Measurements from ENCODE around the gene KCTD19.
A peak's percentile ranks its signal among the peaks of the same experiment; 100 is the strongest.

The KCTD19 gene

DNA sequence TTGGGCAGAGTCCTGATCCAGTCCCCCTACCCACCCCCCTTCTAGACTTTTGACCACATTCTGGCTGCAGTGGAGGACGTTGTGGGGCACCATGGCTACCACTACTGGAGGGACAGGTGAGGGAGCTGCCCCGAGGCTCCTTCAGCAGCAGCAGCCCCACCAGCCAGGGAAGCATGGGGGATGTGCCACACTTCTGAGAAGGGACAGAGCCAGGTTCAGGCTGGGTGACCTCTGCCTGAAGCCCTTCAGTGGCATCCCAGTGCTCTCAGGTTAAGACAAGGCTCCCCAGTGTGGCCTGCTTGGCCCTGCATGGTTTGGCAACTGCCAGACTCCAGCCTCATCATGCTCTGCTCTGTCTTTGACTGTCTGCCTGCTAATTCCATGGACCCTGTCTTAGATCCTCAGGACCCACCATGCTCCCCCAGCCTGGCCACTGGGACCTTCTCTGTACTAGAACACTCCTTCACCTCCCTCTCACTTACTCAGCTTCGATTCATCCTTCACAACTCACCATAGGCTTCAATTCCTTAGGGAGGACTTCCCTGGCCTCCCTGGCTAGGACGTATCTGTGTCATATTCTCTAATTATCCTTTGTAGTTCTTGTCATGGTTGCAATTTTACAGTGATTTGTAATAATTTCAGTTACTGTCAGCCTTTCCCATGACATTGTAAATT lies 68.9 kb downstream of the KCTD19 start:
- DNase-seq, result no peak

DNA sequence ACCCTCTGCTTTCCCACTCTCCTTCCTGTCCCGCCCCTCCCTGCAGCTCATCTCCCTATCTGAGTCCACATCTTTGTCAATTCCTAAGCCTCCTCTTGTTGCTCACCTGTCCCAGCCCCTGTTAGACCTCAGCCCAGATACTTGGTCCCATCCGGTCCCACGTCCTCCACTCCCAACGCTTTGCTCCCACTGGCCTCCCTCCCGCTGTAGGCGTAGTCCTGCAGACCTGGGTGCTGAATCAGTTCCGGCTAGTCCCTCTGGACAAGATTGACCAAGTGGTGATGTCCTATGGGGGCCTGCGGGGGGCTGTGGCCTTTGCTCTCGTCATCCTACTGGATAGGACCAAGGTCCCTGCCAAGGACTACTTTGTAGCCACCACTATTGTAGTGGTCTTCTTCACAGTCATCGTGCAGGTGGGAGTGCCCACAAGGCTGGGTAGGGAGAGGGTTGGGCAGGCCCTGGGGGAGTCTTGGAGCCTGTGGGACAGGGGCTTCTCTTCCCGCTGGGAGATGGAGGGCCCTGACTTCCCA lies 69.8 kb downstream of the KCTD19 start:
- DNase-seq, result no peak

GRCh38 chr16:67255553-67256221 lies 70.9 kb downstream of the KCTD19 start:
- no peak for DNase-seq

GRCh38 chr16:67254801-67255552 lies 71.6 kb downstream of the KCTD19 start:
- DNase-seq, result no peak

GRCh38 chr16:67252609-67253497 lies 73.7 kb downstream of the KCTD19 start:
- no peak for DNase-seq

DNA sequence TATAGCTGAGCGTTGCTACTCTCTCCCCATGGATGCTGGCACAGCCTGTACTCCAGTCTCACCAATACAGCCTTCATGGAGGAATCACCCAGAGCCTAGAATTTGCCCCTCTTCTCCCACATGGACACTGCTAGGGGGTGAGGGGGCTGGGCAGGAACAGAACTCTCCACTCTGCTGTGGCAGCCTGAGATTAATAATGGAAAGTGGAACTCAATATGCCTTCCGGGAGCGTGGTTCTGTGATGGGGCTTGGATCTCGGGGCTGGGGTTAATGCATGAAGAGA lies 76.6 kb downstream of the KCTD19 start:
- DNase-seq, result no peak

DNA sequence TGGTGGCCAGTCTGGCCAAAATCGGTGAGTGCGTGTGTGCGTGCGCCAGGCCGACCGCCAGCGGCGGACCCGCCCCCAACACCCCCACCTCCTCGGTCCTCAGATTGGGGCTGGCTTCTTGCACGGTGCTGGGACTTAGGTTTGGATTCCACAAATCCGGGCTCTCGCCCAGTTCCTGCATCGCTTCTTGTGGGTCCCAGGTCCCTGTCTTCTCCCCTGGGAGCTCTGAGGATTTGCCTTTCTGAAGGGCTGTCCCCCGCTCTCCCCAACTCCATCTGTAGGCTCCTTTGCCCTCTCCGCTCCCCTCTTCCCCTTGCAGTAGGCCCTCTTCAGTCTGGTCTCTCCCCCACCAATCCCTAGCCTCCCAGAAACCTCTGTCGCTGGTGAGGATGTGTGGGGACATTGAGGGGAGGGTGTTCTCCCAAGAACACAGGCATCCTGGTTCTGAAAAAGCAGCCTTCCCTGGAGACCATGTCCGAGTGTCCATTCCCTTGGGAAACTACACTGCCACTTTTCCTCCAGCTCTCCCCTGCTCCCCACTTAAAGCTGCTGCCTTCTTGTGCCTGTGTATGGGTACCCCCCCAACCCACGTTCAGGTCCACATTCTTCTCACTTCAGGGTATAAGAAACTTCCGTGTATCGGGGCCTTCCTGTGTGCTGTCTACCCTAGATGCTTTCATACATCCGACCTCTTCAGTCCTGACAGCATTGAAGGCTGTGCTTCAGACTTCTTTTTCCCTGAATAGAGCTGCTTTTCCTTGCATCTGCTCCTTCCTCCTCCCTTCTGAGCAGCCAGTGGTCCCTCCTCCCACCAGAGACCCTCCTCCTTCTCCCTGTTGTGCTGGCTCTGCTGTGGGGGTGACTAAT lies 77.1 kb downstream of the KCTD19 start:
- no peak for DNase-seq

- DNase-seq, result no peak
Measured at GRCh38 chr16:67248401-67249177, 78.0 kb downstream of the KCTD19 start, which contains the start of gene SLC9A5. TSS of gene SLC9A5 (plus strand) at chr16:67248979. CDS start at chr16:67249015, 36 bp downstream.

GRCh38 chr16:67248073-67248400 lies 78.5 kb downstream of the KCTD19 start:
- DNase-seq, result no peak

DNA sequence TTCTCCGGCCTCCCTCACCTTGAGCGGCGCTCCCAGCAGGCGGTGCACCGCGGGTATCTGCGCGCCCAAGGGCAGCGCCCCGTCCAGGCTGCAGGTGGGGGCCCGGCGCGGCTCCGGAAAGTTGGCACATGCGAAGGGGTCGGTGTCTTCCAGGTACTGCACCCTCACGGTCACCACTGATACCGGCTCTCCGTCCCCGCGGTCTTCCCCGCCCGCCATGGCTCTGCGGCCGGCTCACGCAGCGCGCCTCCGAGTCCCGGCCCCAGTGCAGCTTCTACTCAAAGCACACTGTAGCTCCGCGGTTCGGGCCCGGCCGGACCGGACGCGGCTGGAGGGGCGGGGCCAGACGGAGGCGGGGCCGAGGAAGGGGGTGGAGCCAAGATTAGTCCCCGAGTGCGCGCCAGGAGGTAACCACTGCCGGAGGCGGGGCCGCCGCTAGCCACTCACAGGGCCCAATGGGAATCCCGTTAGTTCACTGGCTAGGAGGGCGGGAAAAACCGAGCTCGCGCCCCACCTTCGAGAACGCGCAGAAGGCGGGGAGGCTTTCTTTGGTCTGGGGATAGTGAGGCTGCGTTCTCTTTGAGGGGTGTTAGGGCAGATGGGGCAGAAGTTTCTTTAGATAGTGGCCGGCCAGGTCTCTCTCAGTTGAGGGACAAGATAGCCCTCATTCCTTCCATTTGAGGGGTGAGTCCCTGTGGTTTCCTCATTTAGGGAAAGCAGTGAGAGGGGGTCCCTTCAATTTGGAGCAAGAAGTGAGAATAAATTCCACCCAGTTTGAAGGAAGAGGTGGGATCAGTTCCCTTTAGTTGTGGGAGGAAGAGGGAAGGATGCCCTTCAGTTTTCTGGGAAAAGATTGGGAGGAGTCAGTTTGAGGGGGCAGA lies 79.1 kb downstream of the KCTD19 start, which contains the start of gene FHOD1:
FHOD1 (minus strand) TSS at position 290 of the 881 bp plus-strand sequence; CDS start at position 219, 71 bp downstream.
- DNase-seq, result peak; percentile 95

DNA sequence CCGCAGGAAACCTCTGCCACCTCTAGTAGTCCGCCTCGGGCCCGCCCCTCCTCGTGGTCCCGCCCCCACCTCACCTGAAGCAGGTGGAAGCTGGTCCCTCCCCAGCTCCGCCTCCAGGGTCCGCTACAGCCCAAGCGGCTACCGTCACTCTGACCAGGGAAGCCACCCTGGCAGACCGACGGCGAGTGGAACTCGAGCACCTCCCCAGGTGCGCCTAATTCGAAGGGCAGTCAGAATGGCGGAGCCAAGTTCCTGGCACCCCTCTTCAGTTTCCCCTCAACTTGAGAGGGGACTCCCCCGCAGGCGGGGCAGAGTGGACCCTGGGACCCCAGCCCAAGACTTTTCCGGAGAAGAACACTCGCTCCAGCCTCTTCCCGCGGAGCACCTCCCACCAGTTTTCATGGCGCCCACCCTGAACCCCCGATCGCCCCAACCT lies 79.8 kb downstream of the KCTD19 start:
- no peak for DNase-seq

GRCh38 chr16:67246081-67246755 lies 80.3 kb downstream of the KCTD19 start:
- DNase-seq, result peak; percentile 70

GRCh38 chr16:67245674-67246080 lies 80.9 kb downstream of the KCTD19 start:
- no peak for DNase-seq

- DNase-seq, result no peak
Measured at GRCh38 chr16:67245186-67245585, 81.4 kb downstream of the KCTD19 start.

GRCh38 chr16:67244387-67245185 lies 82.0 kb downstream of the KCTD19 start:
- peak; percentile 100 for DNase-seq

DNA sequence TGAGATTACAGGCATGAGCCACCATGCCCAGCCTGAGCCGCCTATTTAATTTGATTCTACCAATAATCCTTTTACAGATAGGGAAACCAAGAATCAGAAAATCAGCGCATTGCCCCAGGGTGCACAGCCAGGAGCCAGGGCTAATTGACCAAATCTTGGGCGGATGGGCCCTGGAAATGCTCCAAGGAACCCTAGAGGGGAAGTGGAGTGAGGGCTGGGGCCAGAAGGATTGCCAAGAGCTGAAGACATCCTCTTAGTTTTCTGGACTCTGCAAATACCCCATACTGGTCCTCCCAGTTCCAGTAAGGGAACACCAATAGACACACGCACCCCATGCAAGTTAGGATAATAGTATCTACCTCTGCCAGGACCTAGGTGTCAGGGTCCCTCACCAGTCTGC lies 83.1 kb downstream of the KCTD19 start:
- DNase-seq, result peak; percentile 55

DNA sequence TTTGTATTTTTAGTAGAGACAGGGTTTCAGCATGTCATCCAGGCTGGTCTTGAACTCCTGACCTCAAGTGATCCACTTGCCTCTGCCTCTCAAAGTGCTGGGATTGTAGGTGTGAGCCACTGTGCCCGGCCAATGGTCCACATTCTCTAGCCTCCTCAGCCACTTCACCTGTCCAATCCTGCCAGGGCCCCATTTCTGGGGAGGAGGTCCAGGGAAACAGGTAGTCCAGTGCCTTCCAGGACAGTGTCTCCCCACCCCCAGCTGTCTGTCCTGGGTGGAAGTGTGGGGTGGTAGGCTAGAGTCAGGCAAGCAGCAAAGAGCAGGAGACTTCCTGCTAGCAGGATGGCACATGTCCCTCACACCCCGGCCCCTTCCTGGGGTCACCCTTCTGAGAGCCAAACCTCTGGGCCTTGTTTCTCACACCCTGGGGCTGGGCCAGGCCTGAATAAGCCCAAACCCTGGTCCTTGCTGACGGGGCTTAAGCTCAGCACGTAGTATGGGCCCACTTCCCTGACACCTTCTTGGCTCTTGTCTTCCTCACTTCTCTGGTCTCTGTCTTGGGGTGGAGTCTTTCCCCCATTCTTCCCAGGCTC lies 84.3 kb downstream of the KCTD19 start:
- no peak for DNase-seq
